DMS53 treated with DMSO at 0.1 percent for 48 hours (cell line): ENCODE results near the gene AKNA.

ENCODE experiments used
- DNase-seq: peaks from one replicate; lab custom pipeline; 2025; ENCODE audit not compliant: unreplicated experiment; lab: John Stamatoyannopoulos, UW

Gene AKNA

GRCh38 chr9:114378016-114378415, 9.8 kb downstream of the AKNA start:
- no peak for DNase-seq

- DNase-seq: no peak
Observed at GRCh38 chr9:114376586-114377445, 11.0 kb downstream of the AKNA start.

- no peak for DNase-seq
Observed at GRCh38 chr9:114375386-114376175, 12.2 kb downstream of the AKNA start.

- no peak for DNase-seq
Observed at GRCh38 chr9:114374936-114375335, 12.8 kb downstream of the AKNA start.

- no peak for DNase-seq
Observed at GRCh38 chr9:114373960-114374730, 13.6 kb downstream of the AKNA start.

GRCh38 chr9:114372921-114373448, 14.8 kb downstream of the AKNA start:
- no peak for DNase-seq

GRCh38 chr9:114371973-114372917, 15.5 kb downstream of the AKNA start:
- DNase-seq: no peak

GRCh38 chr9:114371343-114371944, 16.3 kb downstream of the AKNA start:
- no peak for DNase-seq

GRCh38 chr9:114370968-114371320, 16.8 kb downstream of the AKNA start:
- DNase-seq: no peak

- no peak for DNase-seq
Observed at GRCh38 chr9:114370251-114370967, 17.4 kb downstream of the AKNA start.

- no peak for DNase-seq
Observed at GRCh38 chr9:114369216-114370130, 18.3 kb downstream of the AKNA start.

- no peak for DNase-seq
Observed at GRCh38 chr9:114367772-114368569, 19.8 kb downstream of the AKNA start.

- DNase-seq: no peak
Observed at GRCh38 chr9:114367366-114367765, 20.4 kb downstream of the AKNA start.

- DNase-seq: no peak
Observed at GRCh38 chr9:114366334-114367128, 21.3 kb downstream of the AKNA start.

- DNase-seq: no peak
Observed at GRCh38 chr9:114365194-114365593, 22.6 kb downstream of the AKNA start.
